Right lobe of liver (tissue), 4 donors: ENCODE results near the gene DOCK3.

Source experiments
- POLR2A ChIP-seq: fragments of 450-650 bp; IDR thresholded peaks from one replicate; pipeline ENCODE4 v1.6.1; 2017; ENCODE audit warnings: antibody characterized with exemption, mild to moderate bottlenecking
- TF ChIP-seq, protein P1 (sequence below), 4 donors: fragments of 200-600 bp in 3 of 4; fragments of 450-650 bp in 1 of 4; IDR thresholded peaks; one replicate each; pipeline versions ENCODE4 v1.5.1 to v1.8.0; 2016 to 2022; ENCODE audit warnings: antibody characterized with exemption in 4 of 4, mild to moderate bottlenecking in 2 of 4
- donor health status: DM: no; HTN: no; CAD: no.
- donor health status: DM: no; HTN: no; CAD: no.
- donor health status: DM: no; HTN: yes; CAD: no.

DNA sequence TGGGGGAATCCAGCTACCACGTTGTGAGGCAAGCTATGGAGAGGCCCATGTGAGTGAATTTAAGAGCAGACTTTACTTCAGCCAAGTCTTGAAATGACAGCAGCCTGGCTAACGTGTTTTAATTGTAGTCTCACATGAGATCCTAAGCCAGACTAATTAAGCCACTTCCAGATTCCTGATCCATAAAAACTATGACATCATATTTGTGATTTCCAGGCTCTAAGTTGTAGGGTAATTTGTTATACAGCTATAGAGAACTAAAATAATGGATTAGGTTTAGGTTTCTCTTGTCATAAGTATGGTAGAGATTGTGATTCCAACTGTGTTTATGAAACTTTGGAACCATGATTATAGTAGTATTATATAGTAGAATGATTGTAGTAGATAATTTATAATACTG lies 329.5 kb downstream of the DOCK3 start:
- TF ChIP-seq, protein P1, sequence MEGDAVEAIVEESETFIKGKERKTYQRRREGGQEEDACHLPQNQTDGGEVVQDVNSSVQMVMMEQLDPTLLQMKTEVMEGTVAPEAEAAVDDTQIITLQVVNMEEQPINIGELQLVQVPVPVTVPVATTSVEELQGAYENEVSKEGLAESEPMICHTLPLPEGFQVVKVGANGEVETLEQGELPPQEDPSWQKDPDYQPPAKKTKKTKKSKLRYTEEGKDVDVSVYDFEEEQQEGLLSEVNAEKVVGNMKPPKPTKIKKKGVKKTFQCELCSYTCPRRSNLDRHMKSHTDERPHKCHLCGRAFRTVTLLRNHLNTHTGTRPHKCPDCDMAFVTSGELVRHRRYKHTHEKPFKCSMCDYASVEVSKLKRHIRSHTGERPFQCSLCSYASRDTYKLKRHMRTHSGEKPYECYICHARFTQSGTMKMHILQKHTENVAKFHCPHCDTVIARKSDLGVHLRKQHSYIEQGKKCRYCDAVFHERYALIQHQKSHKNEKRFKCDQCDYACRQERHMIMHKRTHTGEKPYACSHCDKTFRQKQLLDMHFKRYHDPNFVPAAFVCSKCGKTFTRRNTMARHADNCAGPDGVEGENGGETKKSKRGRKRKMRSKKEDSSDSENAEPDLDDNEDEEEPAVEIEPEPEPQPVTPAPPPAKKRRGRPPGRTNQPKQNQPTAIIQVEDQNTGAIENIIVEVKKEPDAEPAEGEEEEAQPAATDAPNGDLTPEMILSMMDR (IDR thresholded peaks at IDR 0.05) = no peak
- no peak for TF ChIP-seq POLR2A
